Rectal smooth muscle tissue (tissue), 1 donor: ENCODE results near the gene ZNRF4.

Experiments
- H3K27ac ChIP-seq: one replicate; pipeline ENCODE4 v1.7.0; 2013; ENCODE audit warnings: low read depth, low read length, inconsistent platforms
- H3K27me3 ChIP-seq: one replicate; pipeline ENCODE4 v1.7.0; 2013; ENCODE audit warnings: low read length; ENCODE audit not compliant: control insufficient read depth, insufficient read depth
- H3K36me3 ChIP-seq: one replicate; pipeline ENCODE4 v1.7.0; 2013; ENCODE audit warnings: low read length; ENCODE audit not compliant: control insufficient read depth, insufficient read depth
- H3K4me1 ChIP-seq: one replicate; pipeline ENCODE4 v1.7.0; 2013; ENCODE audit warnings: low read length; ENCODE audit not compliant: control insufficient read depth, insufficient read depth
- H3K4me3 ChIP-seq: one replicate; pipeline ENCODE4 v1.7.0; 2013; ENCODE audit warnings: low read length
- H3K9ac ChIP-seq: one replicate; pipeline ENCODE4 v1.7.0; 2013; ENCODE audit warnings: low read length

The ZNRF4 gene

DNA sequence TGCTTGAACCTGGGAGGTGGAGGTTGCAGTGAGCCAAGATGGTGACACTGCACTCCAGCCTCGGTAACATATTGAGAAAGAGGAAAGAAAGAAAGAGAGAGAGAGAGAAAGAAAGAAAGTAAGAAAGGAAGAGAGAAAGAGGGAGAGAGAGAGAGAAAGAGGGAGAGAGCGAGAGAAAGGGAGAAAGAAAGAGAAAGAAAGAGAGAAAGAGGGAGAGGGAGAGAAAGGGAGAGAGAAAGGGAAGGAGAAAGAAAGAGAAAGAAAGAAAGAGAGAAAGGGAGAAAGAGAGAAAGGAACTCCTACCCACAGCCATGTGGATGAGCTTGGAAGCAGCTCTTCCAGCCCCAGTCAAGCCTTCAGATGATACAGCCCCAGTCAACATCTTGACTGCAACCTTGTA lies 46.7 kb downstream of the ZNRF4 start:
- Histone ChIP-seq H3K36me3 (no peaks in the 10 kb centered on the region), H3K27ac (no peak overlapping the region), H3K4me1 (no peaks in the 10 kb centered on the region), H3K9ac (no peak overlapping the region), H3K4me3 (no peak overlapping the region), H3K27me3 (peaks cover 2% of the 10 kb centered on the region)

DNA sequence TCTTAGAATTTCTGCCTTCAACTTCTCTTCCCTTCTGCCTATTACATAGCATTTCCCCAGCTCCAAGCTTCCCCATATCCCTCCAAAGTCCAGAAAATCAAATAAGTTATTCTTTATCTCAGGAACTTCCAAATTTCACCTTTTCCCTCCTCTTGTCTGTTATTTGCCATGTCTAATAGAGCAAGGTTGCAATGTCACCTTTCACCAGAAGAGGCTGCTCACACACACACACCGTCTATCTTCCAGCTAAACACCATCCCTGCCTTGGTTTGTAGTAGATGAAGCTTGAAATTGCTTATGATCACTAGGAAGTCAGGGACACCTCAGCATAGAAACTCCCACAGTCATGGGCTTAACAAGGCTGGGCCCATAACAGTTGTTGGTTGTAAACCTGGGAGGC lies 48.4 kb downstream of the ZNRF4 start:
- no peak overlapping the region for H3K27ac ChIP-seq
- no peak overlapping the region for H3K9ac ChIP-seq
- no peaks in the 10 kb centered on the region for H3K36me3 ChIP-seq
- H3K4me3 ChIP-seq: no peak overlapping the region
- H3K4me1 ChIP-seq: no peaks in the 10 kb centered on the region
- no peaks in the 10 kb centered on the region for H3K27me3 ChIP-seq

DNA sequence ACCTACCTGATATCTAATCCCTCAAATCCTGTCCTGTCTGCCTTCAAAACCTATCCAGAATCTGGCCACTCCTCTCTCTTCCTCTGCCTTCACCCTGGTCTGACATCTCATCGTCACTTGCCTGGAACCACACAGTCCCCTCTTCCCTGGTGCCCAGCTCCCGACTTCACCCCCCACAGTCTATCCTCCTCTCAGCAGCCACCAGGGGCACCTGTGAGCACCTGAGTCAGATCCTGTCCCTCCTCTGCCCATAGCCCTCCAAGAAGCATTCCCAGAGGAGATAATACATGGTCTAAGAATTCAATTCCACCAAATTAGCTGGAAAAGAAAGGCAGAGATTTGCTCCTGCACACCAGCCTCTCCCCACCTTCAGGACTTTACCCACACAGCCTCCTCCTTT lies 48.9 kb downstream of the ZNRF4 start:
- Histone ChIP-seq H3K27me3 (no peaks in the 10 kb centered on the region), H3K36me3 (no peaks in the 10 kb centered on the region), H3K4me1 (no peaks in the 10 kb centered on the region), H3K27ac (no peak overlapping the region), H3K4me3 (no peak overlapping the region), H3K9ac (no peak overlapping the region)
